Measurements from ENCODE around the gene LRRC1. TPM values are rescaled to one million over a fixed set of nuclear protein-coding genes. Genes with fewer than 3 reads are reported as not detected.
A peak's percentile ranks its signal among the peaks of the same experiment; 100 is the strongest.

Gene LRRC1
- total RNA-seq, 2 donors from 2014 or later = 1.0 to 3.6 TPM

DNA sequence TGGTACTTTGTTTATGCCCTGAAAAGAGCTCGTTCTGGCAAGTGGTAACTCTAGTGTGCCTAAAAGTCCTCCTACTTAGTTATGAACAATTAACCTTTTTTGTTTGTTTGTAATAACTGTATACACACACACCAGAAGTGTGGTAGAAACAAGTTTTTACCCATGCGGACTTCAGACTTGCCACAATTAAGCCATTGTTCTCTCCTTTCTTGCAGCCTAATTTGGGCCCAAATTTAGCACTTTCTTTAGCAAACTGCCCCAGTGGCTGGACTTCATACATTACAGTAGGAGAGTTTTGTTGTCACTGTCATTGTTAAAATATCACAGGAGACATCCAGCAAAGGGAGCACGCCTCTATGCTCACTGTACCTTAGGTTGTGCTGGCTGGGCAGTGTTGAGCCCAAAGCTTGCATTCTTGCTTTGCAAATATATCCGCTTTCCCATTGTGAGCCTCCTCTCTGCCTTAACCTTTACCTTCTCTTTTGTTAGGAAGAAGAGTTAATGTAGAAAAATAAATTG lies 53.0 kb downstream of the LRRC1 start:
- Mint-ChIP-seq H3K27ac (no peak overlapping the region), H3K9me3 (peaks cover 0 to 3% of the 10 kb centered on the region in 2 donors), H3K36me3 (peaks cover 0 to 4% of the 10 kb centered on the region in 2 donors)
- ATAC-seq (no peak), DNase-seq (ENCODE audit: low spot score in 2 of 2) (no peak)

DNA sequence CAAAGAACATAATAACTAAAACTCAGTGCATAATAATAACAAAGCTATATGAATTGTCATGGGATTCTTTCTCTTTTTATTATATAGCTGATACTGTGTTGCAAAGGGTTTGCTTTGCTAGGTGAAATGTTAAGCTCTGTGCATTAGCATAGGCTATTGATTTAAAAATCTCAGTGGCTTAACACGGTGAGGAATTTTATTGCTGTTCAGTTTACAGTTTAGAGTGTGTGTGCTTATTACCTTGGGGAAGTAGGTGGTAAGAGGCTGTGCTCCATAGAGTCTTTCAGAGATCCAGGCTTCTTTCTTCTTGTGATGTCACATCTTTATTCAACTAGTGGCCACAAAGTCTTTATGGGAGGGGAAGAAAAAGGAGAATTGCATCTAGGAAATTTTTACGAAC lies 55.7 kb downstream of the LRRC1 start:
- Mint-ChIP-seq H3K36me3 (peaks cover 0 to 4% of the 10 kb centered on the region in 2 donors), H3K27ac (no peak overlapping the region), H3K9me3 (peaks cover 0 to 3% of the 10 kb centered on the region in 2 donors)
- ATAC-seq = no peak
- no peak for DNase-seq (ENCODE audit: low spot score in 2 of 2)

DNA sequence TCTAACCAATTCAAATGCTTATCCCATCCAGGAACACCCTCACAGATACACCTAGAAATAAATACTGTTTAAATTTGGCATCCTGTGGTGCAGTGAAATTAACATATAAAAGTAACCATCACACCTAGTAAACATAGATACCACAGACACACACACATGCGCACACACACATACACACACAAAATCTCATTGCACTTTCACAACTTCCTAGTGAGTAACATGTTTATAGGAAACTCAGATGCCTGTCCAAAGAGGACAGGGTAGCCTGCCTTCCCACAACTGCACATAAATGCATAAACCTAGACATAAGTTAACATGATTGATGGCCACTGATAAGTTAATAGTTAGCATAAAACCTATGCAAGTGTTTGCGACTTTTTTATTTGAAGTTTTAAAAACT lies 56.8 kb downstream of the LRRC1 start:
- Mint-ChIP-seq H3K27ac (no peak overlapping the region), H3K36me3 (peaks cover 0 to 4% of the 10 kb centered on the region in 2 donors), H3K9me3 (peaks cover 0 to 3% of the 10 kb centered on the region in 2 donors)
- no peak for DNase-seq (ENCODE audit: low spot score in 2 of 2)
- no peak for ATAC-seq

DNA sequence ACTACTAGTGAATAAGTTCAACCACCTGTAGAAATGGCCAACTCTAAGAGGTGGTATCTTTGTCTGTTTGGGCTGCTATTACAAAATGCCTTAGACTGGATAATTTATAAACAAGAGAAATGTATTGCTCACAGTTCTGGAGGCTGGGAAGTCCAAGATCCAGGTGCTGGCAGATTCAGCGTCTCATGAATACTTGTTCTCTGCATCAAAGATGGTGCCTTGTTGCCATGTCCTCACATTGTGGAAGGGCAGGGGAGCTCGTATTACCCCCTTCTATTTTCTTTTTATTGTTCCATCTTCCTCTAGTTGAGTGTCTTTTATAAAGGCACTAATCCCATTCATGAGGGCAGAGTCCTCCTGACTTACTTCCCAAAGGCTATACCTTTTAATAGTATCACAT lies 58.0 kb downstream of the LRRC1 start:
- Mint-ChIP-seq H3K36me3 (peaks cover 0 to 4% of the 10 kb centered on the region in 2 donors), H3K27ac (no peak overlapping the region), H3K9me3 (peaks cover 0 to 3% of the 10 kb centered on the region in 2 donors)
- DNase-seq (ENCODE audit: low spot score in 2 of 2) (no peak), ATAC-seq (no peak)

DNA sequence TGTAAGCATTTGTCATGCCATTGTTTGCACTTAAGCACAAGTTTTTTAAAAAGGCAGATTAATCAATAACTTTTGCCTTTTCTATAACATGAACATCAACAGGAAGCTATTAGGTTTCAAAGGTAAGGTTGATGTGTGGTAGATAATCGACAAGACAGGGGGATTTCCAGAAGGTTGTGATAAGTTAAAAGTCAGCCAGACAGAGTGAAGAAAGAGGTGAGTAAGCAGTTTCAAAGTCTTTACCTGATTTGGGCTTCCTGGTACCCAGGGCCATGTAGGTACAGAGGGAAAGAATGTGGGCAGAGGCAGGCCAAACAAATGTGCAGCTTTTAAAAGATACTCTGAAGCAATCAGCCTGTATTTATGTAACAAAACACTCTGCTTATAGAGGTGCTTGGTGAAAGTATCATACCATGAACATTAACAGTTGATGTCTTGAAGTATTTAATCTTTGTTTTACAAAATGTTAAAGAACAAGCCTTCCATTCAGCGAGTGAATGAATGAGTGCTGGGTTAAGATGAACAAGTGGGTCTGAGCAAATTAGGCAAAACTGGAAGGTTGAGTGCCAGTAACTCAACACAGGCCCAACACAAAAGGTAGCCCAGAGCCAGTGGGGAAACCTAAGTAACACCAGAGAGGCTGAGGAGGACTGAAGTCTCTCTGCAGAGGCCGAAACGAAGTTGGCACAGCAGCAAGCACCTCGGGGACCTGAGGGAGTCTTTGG lies 60.2 kb downstream of the LRRC1 start:
- peaks cover 0 to 3% of the 10 kb centered on the region in 2 donors for H3K9me3 Mint-ChIP-seq

DNA sequence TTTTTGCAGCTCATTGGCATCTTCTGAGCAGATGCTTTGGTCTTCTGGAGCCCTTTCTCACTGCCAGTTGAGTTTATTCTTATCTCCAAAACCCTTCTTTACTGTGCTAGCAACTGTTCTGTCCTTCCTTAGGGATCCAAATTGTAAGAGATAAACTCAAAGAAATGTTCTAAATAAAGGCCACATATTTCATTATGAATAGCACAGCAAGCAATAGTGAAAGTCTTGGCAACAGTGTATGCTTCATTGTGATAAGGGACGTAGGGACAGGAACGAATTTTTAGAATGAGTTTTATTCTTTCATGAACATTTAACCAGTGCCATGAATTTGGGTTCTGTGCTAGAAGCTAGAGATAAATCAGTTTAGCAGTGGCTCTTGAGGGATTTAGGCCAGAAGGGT lies 61.1 kb downstream of the LRRC1 start:
- no peak overlapping the region for H3K27ac Mint-ChIP-seq
- H3K9me3 Mint-ChIP-seq = peaks cover 0 to 3% of the 10 kb centered on the region in 2 donors
- DNase-seq (ENCODE audit: low spot score in 2 of 2) (no peak), ATAC-seq (no peak)
- H3K36me3 Mint-ChIP-seq = no peaks in the 10 kb centered on the region

More for the DNA sequence above, 60.2 kb downstream of the LRRC1 start:
- Mint-ChIP-seq H3K27ac (peak overlapping the region in 1 of 2 donors; percentile 13), H3K36me3 (no peaks in the 10 kb centered on the region)
- no peak for DNase-seq (ENCODE audit: low spot score in 2 of 2)
- ATAC-seq = peak in 1 of 2 donors; percentile 57

DNA sequence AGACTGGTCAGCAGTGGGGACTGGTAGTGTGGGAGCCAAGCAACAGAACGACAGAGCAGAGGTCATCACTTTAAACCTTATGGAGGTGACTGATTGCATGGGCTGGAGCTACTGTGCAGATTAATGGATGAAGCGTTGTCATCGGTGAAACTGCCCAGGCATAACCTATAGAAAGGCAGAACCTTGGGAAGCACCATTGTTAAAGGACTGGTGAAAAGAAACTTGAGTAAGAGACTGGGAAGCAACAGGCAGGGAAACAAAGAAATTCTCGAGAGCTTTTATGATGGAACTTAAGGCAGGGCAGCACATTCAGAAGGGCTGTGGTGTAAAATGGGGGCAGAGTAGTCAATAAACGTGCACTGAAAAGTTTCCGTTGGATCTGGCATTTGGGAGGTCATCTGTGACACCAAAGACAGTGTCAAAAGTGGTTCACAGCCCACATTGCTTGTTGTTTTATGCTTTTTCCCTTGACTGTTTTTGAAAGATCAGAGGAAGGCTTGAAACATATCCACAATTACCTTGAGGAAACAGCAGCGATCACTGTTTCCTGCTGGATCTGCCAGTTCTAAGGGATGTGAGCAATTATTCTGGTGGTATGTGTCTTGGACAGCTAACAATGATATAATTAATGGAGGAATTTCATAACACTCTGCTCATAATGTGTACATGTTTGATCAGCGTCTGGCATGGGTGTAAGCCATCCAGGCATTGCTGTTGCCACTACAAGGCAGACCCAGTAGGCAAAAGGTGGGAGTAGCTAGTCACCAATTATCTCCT lies 62.7 kb downstream of the LRRC1 start:
- DNase-seq (ENCODE audit: low spot score in 2 of 2) (no peak), ATAC-seq (no peak)
- Mint-ChIP-seq H3K27ac (no peak overlapping the region), H3K9me3 (no peaks in the 10 kb centered on the region), H3K36me3 (no peaks in the 10 kb centered on the region)

DNA sequence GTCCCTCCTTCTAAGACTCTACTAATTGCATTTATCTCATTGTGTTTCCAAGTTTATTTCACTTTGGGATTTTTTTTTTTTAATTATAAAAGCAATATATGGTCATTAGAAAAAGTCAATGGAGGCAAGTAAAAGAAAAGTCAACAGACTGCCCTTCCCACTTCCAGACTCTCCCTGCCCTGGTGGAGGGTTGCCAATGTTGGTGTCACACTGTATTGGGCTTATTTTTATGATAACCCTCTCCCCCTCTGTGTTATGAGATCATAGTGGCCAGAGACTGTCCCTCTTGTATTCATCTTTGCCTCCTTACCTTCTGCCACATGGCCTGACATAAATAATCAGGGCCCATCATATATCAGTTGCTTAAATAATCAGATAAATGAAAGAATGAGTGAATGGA lies 63.4 kb downstream of the LRRC1 start:
- H3K27ac Mint-ChIP-seq = no peak overlapping the region
- H3K36me3 Mint-ChIP-seq = no peaks in the 10 kb centered on the region
- DNase-seq (ENCODE audit: low spot score in 2 of 2) (no peak), ATAC-seq (no peak)
- no peaks in the 10 kb centered on the region for H3K9me3 Mint-ChIP-seq

DNA sequence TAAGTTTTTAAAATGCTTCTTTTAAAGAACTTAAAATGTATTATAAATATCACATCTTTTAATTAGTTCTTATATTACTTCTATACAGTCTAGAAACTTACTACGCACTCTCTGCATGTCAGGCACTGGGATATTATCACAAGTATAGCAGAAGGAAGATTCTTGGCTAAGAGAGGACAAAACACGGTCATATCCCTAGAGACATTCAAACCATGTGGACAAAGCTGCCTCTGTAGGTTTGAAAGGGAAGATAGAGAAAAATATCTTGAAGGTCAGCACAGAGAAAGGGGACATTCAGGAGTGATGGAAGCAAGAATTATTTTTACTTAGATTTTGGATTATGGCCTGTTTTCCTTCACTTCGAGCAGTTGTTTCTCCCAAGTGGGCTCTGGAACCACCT lies 64.1 kb downstream of the LRRC1 start:
- no peaks in the 10 kb centered on the region for H3K9me3 Mint-ChIP-seq
- no peak overlapping the region for H3K27ac Mint-ChIP-seq
- DNase-seq (ENCODE audit: low spot score in 2 of 2) (no peak), ATAC-seq (no peak)
- no peaks in the 10 kb centered on the region for H3K36me3 Mint-ChIP-seq

DNA sequence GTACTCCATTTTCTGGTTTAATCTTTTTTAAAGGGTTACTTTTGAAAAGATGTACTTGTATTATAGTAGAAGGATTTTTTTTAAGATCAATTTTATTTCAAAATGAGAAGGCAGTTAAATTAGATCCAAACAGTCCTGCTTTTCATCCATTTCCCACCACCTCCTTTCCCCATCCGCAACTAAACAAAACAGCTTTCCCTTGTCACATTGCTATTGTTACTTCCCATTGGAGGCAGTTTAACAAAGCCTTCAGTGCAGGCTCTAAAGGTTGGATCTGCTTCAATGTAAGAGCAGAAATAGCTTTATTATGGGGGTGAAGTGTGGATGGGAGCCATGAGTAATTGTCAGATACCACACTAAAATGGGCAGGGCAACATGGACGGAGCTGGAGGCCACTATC lies 65.7 kb downstream of the LRRC1 start:
- H3K9me3 Mint-ChIP-seq = no peaks in the 10 kb centered on the region
- H3K27ac Mint-ChIP-seq = no peak overlapping the region
- DNase-seq (ENCODE audit: low spot score in 2 of 2) (no peak), ATAC-seq (no peak)
- H3K36me3 Mint-ChIP-seq = no peaks in the 10 kb centered on the region

DNA sequence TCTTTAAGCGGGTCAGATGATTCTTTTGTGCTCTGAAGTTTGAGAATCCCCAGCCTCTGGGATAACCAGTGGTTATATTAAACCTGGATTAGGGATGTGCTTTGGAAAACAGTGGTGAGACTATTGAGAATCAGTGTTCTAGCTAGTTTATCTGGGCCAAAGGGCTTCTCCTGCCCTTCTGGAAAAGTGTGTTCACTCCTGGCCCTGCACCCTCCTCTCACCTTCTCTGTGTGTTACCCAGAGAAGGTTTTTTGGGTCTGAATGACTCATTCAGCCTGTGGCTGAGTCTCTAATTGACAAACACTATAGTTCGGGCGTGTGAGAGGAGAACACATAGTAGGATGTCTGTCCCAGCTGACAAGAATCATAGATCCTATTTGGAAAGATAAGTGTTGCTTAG lies 66.7 kb downstream of the LRRC1 start:
- H3K27ac Mint-ChIP-seq = no peak overlapping the region
- no peak for DNase-seq (ENCODE audit: low spot score in 2 of 2)
- no peaks in the 10 kb centered on the region for H3K36me3 Mint-ChIP-seq
- no peak for ATAC-seq
- H3K9me3 Mint-ChIP-seq = no peaks in the 10 kb centered on the region

DNA sequence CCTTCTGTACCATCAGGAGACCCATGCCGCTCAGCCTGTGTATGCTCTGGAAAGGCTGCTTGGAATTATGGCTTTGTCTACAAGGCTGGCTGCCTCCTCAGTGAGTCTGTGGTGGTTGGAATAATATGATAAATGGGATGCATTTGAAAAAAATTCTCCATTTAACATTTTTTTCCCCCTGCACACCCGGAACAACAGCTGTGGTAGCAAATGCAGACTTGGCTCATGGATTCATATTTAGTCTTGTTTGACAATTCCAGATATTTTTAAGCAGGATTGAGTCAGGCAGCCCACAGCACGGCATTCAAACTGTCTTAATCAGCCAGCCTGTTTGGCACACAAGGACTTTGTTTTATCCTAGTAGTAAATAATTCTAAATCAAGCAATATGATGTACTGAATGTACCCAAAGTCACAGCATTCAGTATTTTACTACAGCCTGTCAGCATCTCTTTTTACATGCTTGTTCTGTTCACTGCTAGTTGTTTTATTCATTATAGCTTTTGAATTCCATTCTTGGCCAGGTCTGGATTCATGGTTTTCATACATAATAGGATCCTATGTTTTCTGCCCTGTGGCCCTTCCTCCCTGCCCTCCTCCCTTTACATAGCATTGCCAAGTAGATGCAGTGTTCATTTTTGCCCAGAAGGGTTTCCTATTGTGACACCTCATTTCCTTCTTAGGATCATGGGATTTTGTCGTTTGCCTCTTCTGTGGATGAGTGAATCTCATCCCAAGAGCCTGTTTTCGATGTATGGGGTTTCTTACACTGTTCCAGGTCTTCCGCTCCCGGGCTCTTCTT lies 68.1 kb downstream of the LRRC1 start:
- no peak for ATAC-seq
- Mint-ChIP-seq H3K27ac (no peak overlapping the region), H3K9me3 (no peaks in the 10 kb centered on the region), H3K36me3 (no peaks in the 10 kb centered on the region)
- no peak for DNase-seq (ENCODE audit: low spot score in 2 of 2)

DNA sequence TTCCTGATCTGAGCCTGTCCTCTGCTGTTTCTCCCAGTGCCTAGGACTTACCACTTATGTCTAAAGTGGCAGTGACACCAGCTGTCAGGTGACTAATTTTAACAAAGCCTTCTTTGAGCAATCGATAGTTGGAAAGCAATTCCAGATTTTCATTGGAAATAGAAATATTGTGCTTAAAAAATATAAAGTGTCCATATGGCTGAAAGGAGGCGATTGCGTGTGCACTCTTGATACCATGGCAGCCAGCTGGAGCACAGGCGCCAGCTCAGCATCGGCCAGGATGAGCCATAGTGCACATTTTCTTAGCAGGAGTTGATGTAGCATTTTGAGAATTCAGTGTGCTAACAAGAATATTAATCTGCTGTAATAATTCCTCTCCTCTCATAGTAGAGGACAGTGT lies 70.0 kb downstream of the LRRC1 start:
- DNase-seq (ENCODE audit: low spot score in 2 of 2) (no peak), ATAC-seq (no peak)
- H3K36me3 Mint-ChIP-seq = no peaks in the 10 kb centered on the region
- H3K27ac Mint-ChIP-seq = no peak overlapping the region
- H3K9me3 Mint-ChIP-seq = no peaks in the 10 kb centered on the region

DNA sequence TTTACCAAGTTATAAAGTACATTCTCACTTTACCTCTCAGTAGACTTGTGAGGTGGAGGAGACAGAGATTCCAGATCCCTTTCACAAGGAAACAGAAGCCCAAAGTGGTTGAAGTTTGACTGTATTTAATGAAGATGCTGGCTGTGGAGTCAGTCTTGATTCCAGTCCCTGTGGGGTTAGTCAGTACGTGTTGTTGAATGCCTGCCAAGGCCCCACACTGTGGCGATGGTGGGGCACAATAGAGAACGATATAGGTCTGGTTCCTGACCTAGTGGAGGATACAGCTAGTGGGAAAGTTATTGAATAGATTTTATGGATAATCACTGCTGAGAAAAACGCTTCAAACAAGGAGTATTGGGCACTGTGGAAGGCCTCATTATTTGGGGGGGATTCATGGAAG lies 71.4 kb downstream of the LRRC1 start:
- ATAC-seq = no peak
- no peak for DNase-seq (ENCODE audit: low spot score in 2 of 2)
- Mint-ChIP-seq H3K27ac (no peak overlapping the region), H3K9me3 (no peaks in the 10 kb centered on the region), H3K36me3 (no peaks in the 10 kb centered on the region)

DNA sequence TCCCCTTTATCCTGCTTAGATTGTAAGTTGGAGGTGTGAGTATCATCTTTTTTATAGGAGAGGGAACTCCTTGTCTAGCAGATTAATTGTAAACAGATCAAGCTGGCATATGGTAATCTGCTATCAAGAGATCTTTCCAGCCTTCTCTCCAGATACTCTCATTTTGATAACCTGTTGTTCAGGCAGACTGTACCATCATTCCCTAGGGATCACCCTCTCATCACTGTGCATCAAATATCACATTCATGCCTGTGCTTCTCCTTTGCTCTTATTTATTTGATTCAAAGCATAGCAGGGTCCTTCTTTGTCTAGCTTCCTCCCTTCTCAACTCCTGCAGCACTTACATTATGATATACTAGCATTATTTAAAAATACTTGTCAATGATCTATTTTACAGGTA lies 73.8 kb downstream of the LRRC1 start:
- ATAC-seq (no peak), DNase-seq (ENCODE audit: low spot score in 2 of 2) (no peak)
- H3K9me3 Mint-ChIP-seq = peaks cover under 1 to 2% of the 10 kb centered on the region in 2 donors
- H3K27ac Mint-ChIP-seq = no peak overlapping the region
- peaks cover 0 to under 1% of the 10 kb centered on the region in 2 donors for H3K36me3 Mint-ChIP-seq

DNA sequence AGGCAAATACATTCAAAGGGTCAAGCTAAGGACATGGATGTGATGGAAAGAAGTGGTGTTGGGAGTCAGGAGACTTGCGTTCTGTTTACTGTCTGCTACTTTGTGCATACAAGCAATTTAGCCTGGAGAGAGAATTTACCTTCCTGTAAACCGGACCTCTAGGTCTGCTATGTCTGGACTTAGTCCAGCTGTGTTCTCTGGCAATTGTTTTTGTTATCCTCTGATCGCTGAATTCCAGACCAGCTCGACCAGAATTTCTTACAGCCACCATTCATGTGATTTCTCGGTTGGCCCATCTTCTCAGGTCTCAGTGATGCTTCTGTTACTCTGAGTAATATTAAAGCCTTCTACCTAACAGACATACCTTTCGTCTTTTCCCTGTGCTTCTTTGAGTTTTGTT lies 75.2 kb downstream of the LRRC1 start:
- peaks cover 0 to 4% of the 10 kb centered on the region in 2 donors for H3K36me3 Mint-ChIP-seq
- no peak overlapping the region for H3K27ac Mint-ChIP-seq
- DNase-seq (ENCODE audit: low spot score in 2 of 2) (no peak), ATAC-seq (no peak)
- H3K9me3 Mint-ChIP-seq = peaks cover 3 to 4% of the 10 kb centered on the region in 2 donors

DNA sequence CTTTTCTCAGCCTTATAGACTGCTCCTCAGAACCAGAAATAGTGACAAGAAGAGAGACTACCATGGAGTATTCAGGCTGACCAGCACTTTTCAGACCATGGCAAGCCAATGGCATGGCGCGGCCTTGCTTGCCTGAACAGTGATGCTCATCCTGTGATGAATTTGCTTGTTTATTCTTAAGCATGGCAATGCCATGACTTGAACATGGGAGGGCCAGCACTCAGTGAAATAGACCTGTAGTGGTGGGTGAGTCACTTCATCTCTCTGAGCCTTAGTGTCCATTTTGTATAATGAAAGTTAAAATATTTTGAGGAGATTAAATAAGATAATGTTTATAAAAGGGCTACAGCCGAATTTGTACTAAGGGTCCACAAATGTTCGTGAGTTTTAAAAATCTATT lies 79.1 kb downstream of the LRRC1 start:
- ATAC-seq (no peak), DNase-seq (ENCODE audit: low spot score in 2 of 2) (no peak)
- Mint-ChIP-seq H3K9me3 (peaks cover 3 to 12% of the 10 kb centered on the region in 2 donors), H3K27ac (no peak overlapping the region), H3K36me3 (peaks cover 0 to 10% of the 10 kb centered on the region in 2 donors)

Measured in activated naive CD4-positive, alpha-beta T cell treated with anti-CD3 and anti-CD28 coated beads, Interleukin-2, amount 50 U/mL, for 72 hours (primary cell).